HEK293T (cell line): Measurements from ENCODE around the gene AGAP1.

Source experiments
- BHLHE40 ChIP-seq: fragments of 450-650 bp; IDR thresholded peaks from 2 replicates; pipeline ENCODE4 v1.6.1; 2016; ENCODE audit warnings: mild to moderate bottlenecking, moderate library complexity, borderline replicate concordance
- ELF4 ChIP-seq: fragments of 450-650 bp; IDR thresholded peaks from 2 replicates; pipeline ENCODE4 v1.6.1; 2017; ENCODE audit warnings: antibody characterized with exemption
- FOXA1 ChIP-seq: fragments of 450-650 bp; IDR thresholded peaks from 2 replicates; pipeline ENCODE4 v1.6.1; 2016; ENCODE audit warnings: mild to moderate bottlenecking
- FOXK2 ChIP-seq: fragments of 450-650 bp; IDR thresholded peaks from 2 replicates; pipeline ENCODE4 v1.6.1; 2016; ENCODE audit warnings: mild to moderate bottlenecking
- FOXM1 ChIP-seq: fragments of 450-650 bp; IDR thresholded peaks from 2 replicates; pipeline ENCODE4 v1.6.1; 2017; ENCODE audit warnings: mild to moderate bottlenecking, borderline replicate concordance
- HDGF ChIP-seq: fragments of 450-650 bp; IDR thresholded peaks from 2 replicates; pipeline ENCODE4 v1.6.1; 2017; ENCODE audit warnings: antibody characterized with exemption, borderline replicate concordance
- LEF1 ChIP-seq: fragments of 450-650 bp; IDR thresholded peaks from 2 replicates; pipeline ENCODE4 v1.6.1; 2017; ENCODE audit warnings: mild to moderate bottlenecking, borderline replicate concordance
- NFRKB ChIP-seq: fragments of 450-650 bp; IDR thresholded peaks from 2 replicates; pipeline ENCODE4 v1.6.1; 2016; ENCODE audit warnings: mild to moderate bottlenecking, moderate library complexity
- PKNOX1 ChIP-seq: fragments of 450-650 bp; IDR thresholded peaks from 2 replicates; pipeline ENCODE4 v1.6.1; 2016
- SP1 ChIP-seq: fragments of 450-650 bp; IDR thresholded peaks from 2 replicates; pipeline ENCODE4 v1.6.1; 2017
- SUZ12 ChIP-seq: fragments of 450-650 bp; IDR thresholded peaks from 2 replicates; pipeline ENCODE4 v1.6.1; 2016; ENCODE audit warnings: mild to moderate bottlenecking
- TARDBP ChIP-seq: fragments of 450-650 bp; IDR thresholded peaks from 2 replicates; pipeline ENCODE4 v1.6.1; 2016
- ZNF384 ChIP-seq: fragments of 450-650 bp; IDR thresholded peaks from 2 replicates; pipeline ENCODE4 v1.6.1; 2016

- no peak for TF ChIP-seq HDGF
- no peak for TF ChIP-seq FOXK2
- no peak for TF ChIP-seq FOXM1
- TF ChIP-seq ELF4: no peak
- TF ChIP-seq SP1: no peak
- TF ChIP-seq TARDBP: no peak
- no peak for TF ChIP-seq FOXA1
- no peak for TF ChIP-seq LEF1
- TF ChIP-seq BHLHE40: no peak
- TF ChIP-seq NFRKB: no peak
- no peak for TF ChIP-seq SUZ12
- TF ChIP-seq ZNF384: no peak
- no peak for TF ChIP-seq PKNOX1
Observed at GRCh38 chr2:235447210-235447609, 46.6 kb upstream of the AGAP1 start.
